DOHH2 (cell line): ENCODE data around the gene BCAR3.

Source experiments
- CTCF ChIP-seq: fragments of 200-600 bp; sonication (generic); IDR thresholded peaks from one replicate; pipeline ENCODE4 v1.5.1; 2014; ENCODE audit warnings: antibody characterized with exemption, mild to moderate bottlenecking, low read depth, low read length; ENCODE audit not compliant: poor library complexity, severe bottlenecking
- EZH2phosphoT487 ChIP-seq: fragments of 200-600 bp; sonication (generic); IDR thresholded peaks from 2 replicates; pipeline ENCODE4 v1.6.1; 2017; ENCODE audit warnings: borderline replicate concordance, mild to moderate bottlenecking, antibody characterized with exemption, low read length, moderate library complexity, mixed read lengths

- TF ChIP-seq CTCF (no peak), EZH2phosphoT487 (no peak)
Observed at GRCh38 chr1:93532780-93533378, 148.8 kb downstream of the BCAR3 start.
